Measurements from ENCODE around the gene PRR22.

The PRR22 gene

DNA sequence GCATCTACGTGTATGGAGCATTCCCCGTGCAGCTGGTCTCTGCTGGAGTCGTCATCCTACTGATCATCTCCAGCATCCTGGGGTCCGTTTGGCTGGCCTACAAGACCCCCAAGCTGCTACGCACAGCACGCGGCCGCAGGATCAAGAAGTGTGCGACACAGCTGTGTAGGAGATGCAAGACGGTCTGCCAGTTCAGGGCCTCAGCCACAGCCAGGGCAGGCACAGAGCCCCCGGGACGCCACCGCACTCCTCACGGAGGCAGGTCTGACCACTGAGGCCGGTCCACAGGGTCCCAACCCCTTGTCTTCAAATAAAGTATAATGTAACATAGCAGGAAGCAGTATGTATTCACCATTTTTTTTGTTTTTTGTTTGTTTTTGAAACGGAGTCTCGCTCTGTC lies 6.1 kb downstream of the PRR22 start:
- Histone ChIP-seq H3K9ac (ENCODE audit: low read depth, low read length) (no peak overlapping the region), H3K27me3 (ENCODE audit: insufficient read depth, low read length, poor library complexity) (no peaks in the 10 kb centered on the region), H3K36me3 (ENCODE audit: insufficient read depth, low read length) (peaks cover 4% of the 10 kb centered on the region; the same call in 1 of the 2 replicates), H3K27ac (ENCODE audit: low read length) (no peak overlapping the region), H3K4me1 (ENCODE audit: insufficient read depth, low read length) (no peaks in the 10 kb centered on the region), H3K79me2 (ENCODE audit: insufficient read depth, low read length) (no peaks in the 10 kb centered on the region), H3K4me2 (ENCODE audit: insufficient read depth, low read length) (no peak overlapping the region), H2AFZ (ENCODE audit: low read depth, low read length) (no peak overlapping the region), H3K4me3 (ENCODE audit: low read depth in 1 of 2, low read length in 2 of 2) (no peak overlapping the region), H3K9me3 (ENCODE audit: insufficient read depth, low read length, severe bottlenecking) (no peaks in the 10 kb centered on the region), H4K20me1 (ENCODE audit: insufficient read depth, low read length) (peaks cover 5% of the 10 kb centered on the region)
- ATAC-seq (ENCODE audit: insufficient read depth, low read depth) (no peak), DNase-seq (no peak)
- TF ChIP-seq EZH2 (IDR thresholded peaks at IDR 0.05; ENCODE audit: borderline replicate concordance, low read depth, low read length, severe bottlenecking) (no peak), CTCF (IDR thresholded peaks at IDR 0.05; ENCODE audit: borderline replicate concordance, extremely low read depth, low read length, poor library complexity, severe bottlenecking) (no peak)

DNA sequence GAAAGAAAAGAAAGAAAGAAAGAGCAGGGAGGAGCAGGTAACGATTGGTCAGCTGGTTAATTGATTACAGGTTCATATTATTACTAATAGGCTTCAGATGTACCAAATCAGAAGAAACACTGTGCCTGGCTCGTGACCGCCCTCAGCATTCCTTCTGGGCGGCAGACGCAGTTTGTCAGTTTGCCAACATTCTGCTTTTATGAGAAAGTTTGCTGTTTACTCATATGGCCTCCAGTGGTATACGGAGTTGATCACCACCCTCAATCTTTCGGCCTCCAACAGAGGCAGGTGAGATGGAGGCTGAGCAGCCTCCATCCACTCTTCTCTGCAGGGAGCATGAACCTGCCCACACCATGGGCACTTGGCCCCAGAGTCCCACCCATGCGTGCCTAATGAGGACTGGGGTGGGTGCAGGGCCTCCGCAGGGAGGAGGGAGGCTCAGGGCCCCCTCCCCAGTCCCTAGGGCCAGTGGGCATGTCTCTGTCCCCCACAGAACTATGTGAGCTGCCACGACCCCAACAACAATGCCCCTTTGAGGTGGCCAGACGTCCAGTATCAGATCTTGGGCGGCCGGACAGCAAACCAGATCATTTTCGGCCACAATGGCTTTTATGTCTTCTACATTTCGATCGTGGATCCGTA lies 8.8 kb downstream of the PRR22 start:
- ATAC-seq (ENCODE audit: insufficient read depth, low read depth) (no peak), DNase-seq (no peak)
- no peak overlapping the region for H3K27ac ChIP-seq (ENCODE audit: low read length)
- no peaks in the 10 kb centered on the region for H3K4me1 ChIP-seq (ENCODE audit: insufficient read depth, low read length)
- H3K27me3 ChIP-seq (ENCODE audit: insufficient read depth, low read length, poor library complexity) = peaks cover 4% of the 10 kb centered on the region
- no peak overlapping the region for H3K4me2 ChIP-seq (ENCODE audit: insufficient read depth, low read length)
- no peaks in the 10 kb centered on the region for H3K36me3 ChIP-seq (ENCODE audit: insufficient read depth, low read length)
- H2AFZ ChIP-seq (ENCODE audit: low read depth, low read length) = no peak overlapping the region
- TF ChIP-seq EZH2 (IDR thresholded peaks at IDR 0.05; ENCODE audit: borderline replicate concordance, low read depth, low read length, severe bottlenecking) (no peak), CTCF (IDR thresholded peaks at IDR 0.05; ENCODE audit: borderline replicate concordance, extremely low read depth, low read length, poor library complexity, severe bottlenecking) (no peak)
- no peak overlapping the region for H3K9ac ChIP-seq (ENCODE audit: low read depth, low read length)
- no peaks in the 10 kb centered on the region for H3K9me3 ChIP-seq (ENCODE audit: insufficient read depth, low read length, severe bottlenecking)
- H3K79me2 ChIP-seq (ENCODE audit: insufficient read depth, low read length) = no peaks in the 10 kb centered on the region
- no peak overlapping the region for H3K4me3 ChIP-seq (ENCODE audit: low read depth in 1 of 2, low read length in 2 of 2)
- H4K20me1 ChIP-seq (ENCODE audit: insufficient read depth, low read length) = no peaks in the 10 kb centered on the region

DNA sequence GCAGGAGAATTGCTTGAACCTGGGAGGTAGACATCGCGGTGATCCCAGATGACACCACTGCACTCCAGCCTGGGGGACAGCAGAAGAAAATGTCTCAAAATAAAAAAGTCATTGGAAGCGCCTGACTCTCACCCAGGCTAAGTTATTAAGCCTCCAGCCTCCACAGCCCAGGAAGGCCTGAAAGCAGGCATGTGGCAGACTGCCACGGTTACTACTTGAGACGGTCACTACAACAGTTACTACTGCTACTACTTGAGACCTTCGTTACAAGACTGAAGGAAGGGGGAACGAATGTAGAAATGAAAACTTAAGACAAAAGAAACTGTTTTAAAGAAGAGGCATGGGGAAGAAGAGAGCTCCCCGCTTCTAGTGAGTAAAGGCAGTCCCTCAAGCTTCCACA lies 9.6 kb downstream of the PRR22 start:
- no peak for ATAC-seq (ENCODE audit: insufficient read depth, low read depth)
- H3K4me3 ChIP-seq (ENCODE audit: low read depth in 1 of 2, low read length in 2 of 2) = no peak overlapping the region
- no peaks in the 10 kb centered on the region for H3K9me3 ChIP-seq (ENCODE audit: insufficient read depth, low read length, severe bottlenecking)
- TF ChIP-seq CTCF (IDR thresholded peaks at IDR 0.05; ENCODE audit: borderline replicate concordance, extremely low read depth, low read length, poor library complexity, severe bottlenecking) (no peak), EZH2 (IDR thresholded peaks at IDR 0.05; ENCODE audit: borderline replicate concordance, low read depth, low read length, severe bottlenecking) (no peak)
- H3K27me3 ChIP-seq (ENCODE audit: insufficient read depth, low read length, poor library complexity) = peaks cover 4% of the 10 kb centered on the region
- no peak overlapping the region for H3K27ac ChIP-seq (ENCODE audit: low read length)
- no peak overlapping the region for H2AFZ ChIP-seq (ENCODE audit: low read depth, low read length)
- H4K20me1 ChIP-seq (ENCODE audit: insufficient read depth, low read length) = no peaks in the 10 kb centered on the region
- no peaks in the 10 kb centered on the region for H3K36me3 ChIP-seq (ENCODE audit: insufficient read depth, low read length)
- no peaks in the 10 kb centered on the region for H3K79me2 ChIP-seq (ENCODE audit: insufficient read depth, low read length)
- no peak for DNase-seq
- H3K4me1 ChIP-seq (ENCODE audit: insufficient read depth, low read length) = no peaks in the 10 kb centered on the region
- H3K9ac ChIP-seq (ENCODE audit: low read depth, low read length) = no peak overlapping the region
- no peak overlapping the region for H3K4me2 ChIP-seq (ENCODE audit: insufficient read depth, low read length)
